Breast epithelium (tissue), 4 donors: Measurements from ENCODE around the gene CNTNAP2. TPM values are rescaled to one million over a fixed set of nuclear protein-coding genes. Genes with fewer than 3 reads are reported as not detected.
"Not testable (repeated sequence)": the region's sequence is repeated elsewhere in the genome, so short reads cannot be mapped to it uniquely, and the experiment has no call there.

ENCODE experiments used
- DNase-seq, 2 donors: peaks; one replicate each; pipeline ENCODE4 v3.0.0-alpha.2; 2019; ENCODE audit warnings: low spot score in 2 of 2
- H3K27ac ChIP-seq, 2 donors: fragments of 200-600 bp; sonication (generic) in 1 of 2; one replicate each; pipeline ENCODE4 v1.5.1; 2016 to 2019; ENCODE audit warnings: mild to moderate bottlenecking in 1 of 2
- H3K27me3 ChIP-seq, 2 donors: fragments of 200-600 bp; sonication (generic) in 1 of 2; one replicate each; pipeline versions ENCODE4 v1.5.1 to v1.6.0; 2017 to 2019; ENCODE audit warnings: control low read depth in 1 of 2, mild to moderate bottlenecking in 1 of 2
- H3K36me3 ChIP-seq: fragments of 200-600 bp; one replicate; pipeline ENCODE4 v1.5.1; 2019
- H3K4me1 ChIP-seq, 2 donors: fragments of 200-600 bp; sonication (generic); one replicate each; pipeline ENCODE4 v1.5.1; 2016 to 2019; ENCODE audit warnings: control low read depth in 1 of 2
- H3K4me3 ChIP-seq, 3 donors: fragments of 200-600 bp; sonication (generic); 1 replicate in 2 of 3; 2 replicates in 1 of 3; pipeline ENCODE4 v1.5.1; 2016 to 2019; ENCODE audit warnings: mild to moderate bottlenecking in 3 of 3, moderate library complexity in 2 of 3
- H3K9me3 ChIP-seq, 2 donors: fragments of 200-600 bp; sonication (generic) in 1 of 2; one replicate each; pipeline ENCODE4 v1.5.1; 2016 to 2019; ENCODE audit warnings: control low read depth in 1 of 2
- CTCF ChIP-seq, 3 donors: fragments of 450-650 bp; IDR thresholded peaks; one replicate each; pipeline ENCODE4 v1.5.1; 2016 to 2017; ENCODE audit warnings: antibody characterized with exemption in 3 of 3, mild to moderate bottlenecking in 3 of 3, moderate library complexity in 3 of 3
- POLR2A ChIP-seq: fragments of 450-650 bp; IDR thresholded peaks from one replicate; pipeline ENCODE4 v1.6.1; 2016; ENCODE audit warnings: antibody characterized with exemption, mild to moderate bottlenecking, moderate library complexity
- POLR2AphosphoS5 ChIP-seq, 3 donors: sonication (generic); formaldehyde crosslinking; IDR thresholded peaks; one replicate each; pipeline ENCODE4 v1.6.1; 2017; ENCODE audit warnings: antibody characterized with exemption in 3 of 3
- intact Hi-C: fragments of 100-400 bp; cut with DNase I; formaldehyde crosslinking; loops from one replicate; pipeline ENCODE4 v1.15.1; 2023; ENCODE audit warnings: low total_unique reads
- total RNA-seq, 3 donors: library from RNA; depleted of rRNA; stranded (reverse); fragments of >200 nt; gene quantifications; one replicate each; pipeline ENCODE4 v1.1.0, GENCODE V29; 2016

CNTNAP2 gene
- total RNA-seq, 3 donors from 2014 or later, result 0.29 to 0.66 TPM; not detected in 1

DNA sequence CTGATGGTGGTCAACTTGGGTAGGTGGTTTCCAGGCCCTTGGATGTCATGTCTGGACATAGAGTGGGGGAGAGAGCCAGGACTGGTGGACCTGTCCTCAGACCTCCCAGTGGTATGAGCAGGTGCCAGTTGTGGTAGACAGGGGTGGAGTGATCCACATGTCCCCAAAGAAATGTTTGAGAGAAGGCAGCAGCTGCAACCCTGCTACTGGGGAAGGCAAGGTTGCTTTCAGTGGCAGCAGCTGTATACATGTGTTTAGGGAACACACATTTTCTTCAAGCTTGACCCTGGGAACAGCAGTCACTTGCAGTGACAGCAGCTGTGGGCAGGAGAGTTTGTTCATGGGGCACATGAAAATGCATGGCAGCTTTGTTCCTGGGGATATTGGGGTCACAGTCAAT is 1591.3 kb downstream of the CNTNAP2 start:
- no peak for DNase-seq
- no peak overlapping the region for H3K27ac ChIP-seq
- no peaks in the 10 kb centered on the region for H3K36me3 ChIP-seq
- no peaks in the 10 kb centered on the region for H3K4me1 ChIP-seq
- H3K4me3 ChIP-seq, result no peak overlapping the region
- H3K9me3 ChIP-seq, result peaks cover 9 to 18% of the 10 kb centered on the region in 2 donors
- intact Hi-C loops, result no loop called here
- TF ChIP-seq POLR2A (no peak), POLR2AphosphoS5 (IDR thresholded peaks at IDR 0.05) (no peak), CTCF (IDR thresholded peaks at IDR 0.05) (no peak)
- no peaks in the 10 kb centered on the region for H3K27me3 ChIP-seq

DNA sequence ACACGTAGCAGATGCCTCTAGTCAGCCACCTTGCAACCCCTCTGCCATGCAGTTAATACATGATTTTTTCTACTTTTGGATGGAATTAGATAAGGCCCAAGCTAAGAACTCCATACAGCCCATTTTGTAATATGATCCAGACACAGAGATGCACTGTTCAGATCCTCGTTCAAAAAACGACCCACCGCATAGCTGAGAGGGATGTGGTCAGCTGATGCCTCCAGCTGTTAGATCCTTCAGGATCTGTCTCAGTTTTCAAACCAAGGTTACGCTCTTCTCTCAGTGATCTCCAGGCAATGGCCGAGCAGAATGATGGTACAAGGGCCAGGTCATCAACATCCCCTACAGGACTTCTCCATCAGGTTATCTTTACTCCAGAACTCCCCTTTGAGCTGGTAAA is 1592.3 kb downstream of the CNTNAP2 start:
- no peaks in the 10 kb centered on the region for H3K36me3 ChIP-seq
- intact Hi-C loops, result no loop called here
- no peak for DNase-seq
- no peak overlapping the region for H3K27ac ChIP-seq
- TF ChIP-seq POLR2AphosphoS5 (IDR thresholded peaks at IDR 0.05), result no peak
- no peak overlapping the region for H3K4me3 ChIP-seq
- peaks cover 9 to 18% of the 10 kb centered on the region in 2 donors for H3K9me3 ChIP-seq
- H3K27me3 ChIP-seq, result no peaks in the 10 kb centered on the region
- H3K4me1 ChIP-seq, result no peaks in the 10 kb centered on the region

- Histone ChIP-seq H3K9me3 (peaks cover 9 to 13% of the 10 kb centered on the region in 2 donors), H3K27me3 (no peaks in the 10 kb centered on the region), H3K4me3 (no peak overlapping the region), H3K27ac (no peak overlapping the region), H3K4me1 (no peaks in the 10 kb centered on the region), H3K36me3 (no peaks in the 10 kb centered on the region)
- no peak for DNase-seq
- intact Hi-C loops, result no loop called here
- no peak for TF ChIP-seq POLR2A
- no peak for TF ChIP-seq CTCF (IDR thresholded peaks at IDR 0.05)
- TF ChIP-seq POLR2AphosphoS5 (IDR thresholded peaks at IDR 0.05), result no peak
Measured at GRCh38 chr7:147711447-147711846, 1594.8 kb downstream of the CNTNAP2 start.

- Histone ChIP-seq H3K9me3 (no peaks in the 10 kb centered on the region), H3K27ac (no peak overlapping the region), H3K4me1 (no peaks in the 10 kb centered on the region), H3K4me3 (no peak overlapping the region), H3K27me3 (no peaks in the 10 kb centered on the region), H3K36me3 (no peaks in the 10 kb centered on the region)
- intact Hi-C loops, result no loop called here
- no peak for DNase-seq
- TF ChIP-seq POLR2A (no peak), POLR2AphosphoS5 (IDR thresholded peaks at IDR 0.05) (no peak)
Measured at GRCh38 chr7:147721962-147722830, 1605.6 kb downstream of the CNTNAP2 start.

DNA sequence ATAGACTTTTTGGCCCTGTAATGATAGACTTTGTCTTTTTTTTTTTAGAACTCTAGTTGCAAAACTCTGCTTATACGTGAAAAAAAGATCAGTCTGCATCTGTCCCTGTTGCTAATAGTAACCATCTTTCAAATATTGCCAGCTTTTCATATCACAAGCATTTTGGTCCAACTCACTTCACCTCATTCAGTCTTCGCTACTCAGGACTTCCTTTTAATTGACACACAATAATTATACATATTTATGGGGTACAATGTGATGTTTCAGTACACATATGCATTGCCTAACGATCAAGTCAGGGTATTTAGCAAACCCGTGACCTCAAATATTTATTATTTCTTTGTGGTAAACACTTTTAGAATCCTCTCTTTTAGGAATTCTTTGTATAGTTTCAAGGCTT is 1606.9 kb downstream of the CNTNAP2 start:
- Histone ChIP-seq H3K27ac (no peak overlapping the region), H3K27me3 (no peaks in the 10 kb centered on the region), H3K4me1 (no peaks in the 10 kb centered on the region), H3K9me3 (no peaks in the 10 kb centered on the region), H3K36me3 (no peaks in the 10 kb centered on the region), H3K4me3 (no peak overlapping the region)
- DNase-seq, result no peak
- intact Hi-C loops, result no loop called here
- TF ChIP-seq POLR2A (no peak), CTCF (IDR thresholded peaks at IDR 0.05) (no peak), POLR2AphosphoS5 (IDR thresholded peaks at IDR 0.05) (no peak)

DNA sequence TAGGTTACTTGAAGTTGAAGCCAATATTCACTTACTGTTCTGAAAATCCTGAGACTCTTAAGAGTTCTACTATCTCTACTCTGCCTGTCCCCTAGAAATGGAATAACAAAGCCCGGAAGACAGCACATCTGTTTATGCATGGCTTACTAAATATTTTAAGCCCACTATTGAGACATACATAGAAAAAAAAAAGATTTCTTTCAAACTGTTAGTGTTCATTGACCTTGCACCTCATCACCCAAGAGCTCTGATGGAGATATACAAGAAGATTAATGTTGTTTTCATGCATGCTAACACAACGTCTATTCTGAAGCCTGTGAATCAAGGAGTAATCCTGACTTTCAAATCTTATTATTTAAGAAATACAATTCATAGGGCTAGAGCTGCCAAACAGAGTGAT is 1614.7 kb downstream of the CNTNAP2 start:
- no peak for TF ChIP-seq POLR2A
- TF ChIP-seq POLR2AphosphoS5 (IDR thresholded peaks at IDR 0.05), result no peak
- TF ChIP-seq CTCF (IDR thresholded peaks at IDR 0.05), result no peak
- intact Hi-C loops, result no loop called here
- Histone ChIP-seq H3K9me3 (no peaks in the 10 kb centered on the region), H3K4me1 (no peaks in the 10 kb centered on the region), H3K36me3 (no peaks in the 10 kb centered on the region), H3K27me3 (no peaks in the 10 kb centered on the region), H3K27ac (no peak overlapping the region), H3K4me3 (no peak overlapping the region)
- DNase-seq, result no peak

DNA sequence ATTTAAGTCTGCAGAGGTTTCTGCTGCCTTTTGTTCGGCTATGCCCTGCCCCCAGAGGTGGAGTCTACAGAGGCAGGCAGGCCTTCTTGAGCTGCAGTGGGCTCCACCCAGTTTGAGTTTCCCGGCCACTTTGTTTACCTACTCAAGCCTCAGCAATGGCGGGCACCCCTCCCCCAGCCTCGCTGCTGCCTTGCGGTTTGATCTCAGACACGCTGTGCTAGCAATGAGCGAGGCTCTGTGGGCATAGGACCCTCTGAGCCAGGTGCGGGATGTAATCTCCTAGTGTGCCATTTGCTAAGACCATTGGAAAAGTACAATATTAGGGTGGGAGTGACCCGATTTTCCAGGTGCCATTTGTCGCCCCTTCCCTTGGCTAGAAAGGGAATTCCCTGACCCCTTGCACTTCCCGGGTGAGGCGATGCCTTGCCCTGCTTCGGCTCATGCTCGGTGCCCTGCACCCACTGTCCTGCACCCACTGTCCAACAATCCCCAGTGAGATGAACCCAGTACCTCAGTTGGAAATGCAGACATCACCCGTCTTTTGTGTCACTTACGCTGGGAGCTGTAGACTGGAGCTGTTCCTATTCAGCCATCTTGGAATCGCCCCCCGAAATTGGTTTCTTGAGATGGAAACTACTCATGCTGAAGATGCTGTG is 1621.1 kb downstream of the CNTNAP2 start:
- H3K4me1 ChIP-seq, H3K27ac ChIP-seq, H3K4me3 ChIP-seq, DNase-seq, H3K9me3 ChIP-seq, H3K36me3 ChIP-seq, intact Hi-C loops, H3K27me3 ChIP-seq: not testable (repeated sequence)
